ENCODE results near the gene SLC30A9.
A peak's percentile ranks its signal among the peaks of the same experiment; 100 is the strongest.

SLC30A9 gene

DNA sequence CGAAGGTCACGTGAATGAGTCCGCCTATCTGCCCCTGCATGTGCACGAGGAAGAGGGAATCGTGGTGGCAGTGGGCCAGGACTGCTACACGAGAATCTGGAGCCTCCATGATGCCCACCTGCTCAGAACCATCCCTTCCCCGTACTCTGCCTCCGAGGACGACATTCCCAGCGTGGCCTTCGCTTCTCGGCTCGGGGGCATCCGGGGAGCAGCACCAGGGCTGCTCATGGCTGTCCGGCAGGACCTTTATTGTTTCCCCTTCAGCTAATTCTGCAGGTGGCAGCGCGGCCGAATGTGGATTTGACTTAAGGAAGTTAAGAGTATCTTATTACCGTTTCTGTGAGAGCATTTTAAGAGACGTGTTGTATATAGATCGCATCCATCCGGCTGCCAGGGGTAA is 7.6 kb upstream of the SLC30A9 start:
- Mint-ChIP-seq H3K36me3 (no peaks in the 10 kb centered on the region), H3K9me3 (no peaks in the 10 kb centered on the region), H3K4me3 (no peak overlapping the region), H3K4me1 (no peaks in the 10 kb centered on the region), H3K27me3 (peaks cover 2% of the 10 kb centered on the region), H3K27ac (no peak overlapping the region)
- ATAC-seq (ENCODE audit: low read depth) (no peak), DNase-seq (ENCODE audit: low spot score in 2 of 2) (no peak)

DNA sequence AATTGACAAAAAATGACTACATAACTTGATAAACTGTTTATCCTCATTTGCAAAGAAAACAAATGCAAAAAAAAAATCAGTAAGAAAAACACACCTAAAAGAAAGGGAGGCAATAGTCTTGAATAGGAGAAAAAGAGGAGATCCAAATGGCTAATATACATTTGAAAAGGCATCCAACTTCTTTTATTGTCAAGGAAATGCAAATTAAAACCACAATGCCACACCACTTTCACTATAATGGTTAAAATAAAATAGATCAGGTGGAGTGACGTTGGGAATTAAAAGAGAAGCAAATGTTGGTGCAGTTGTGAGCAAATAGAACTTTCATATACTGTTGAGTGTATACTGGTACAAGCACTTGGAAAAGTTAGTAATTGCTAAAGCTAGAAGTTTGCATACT is 5.2 kb upstream of the SLC30A9 start:
- DNase-seq (ENCODE audit: low spot score in 2 of 2) (no peak), ATAC-seq (ENCODE audit: low read depth) (no peak)
- no peaks in the 10 kb centered on the region for H3K36me3 Mint-ChIP-seq
- peaks cover 4% of the 10 kb centered on the region for H3K4me1 Mint-ChIP-seq
- no peaks in the 10 kb centered on the region for H3K9me3 Mint-ChIP-seq
- no peak overlapping the region for H3K4me3 Mint-ChIP-seq
- H3K27me3 Mint-ChIP-seq: no peaks in the 10 kb centered on the region
- H3K27ac Mint-ChIP-seq: no peak overlapping the region

DNA sequence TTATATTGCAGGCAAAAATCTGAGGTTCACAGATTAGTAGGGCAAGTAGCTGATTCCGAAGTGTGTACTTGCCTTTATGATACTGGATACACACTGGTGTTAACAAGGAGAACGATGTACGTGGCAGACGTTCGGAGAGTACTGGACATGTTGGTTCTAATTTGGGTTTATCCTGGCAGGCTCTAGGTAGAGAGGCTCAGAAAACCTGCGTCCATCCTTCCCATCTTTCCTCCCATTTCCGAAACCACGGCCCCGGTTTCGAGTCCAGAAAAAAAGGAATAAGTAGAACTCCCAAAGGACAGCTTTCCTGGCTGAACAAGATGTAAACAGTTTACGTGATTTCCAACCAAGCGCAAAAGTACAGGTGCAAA is 351 bp upstream of the SLC30A9 start:
- DNase-seq (ENCODE audit: low spot score in 2 of 2) (no peak), ATAC-seq (ENCODE audit: low read depth) (peak; percentile 11)
- Mint-ChIP-seq H3K36me3 (no peaks in the 10 kb centered on the region), H3K4me3 (peak overlapping the region; percentile 98), H3K9me3 (no peaks in the 10 kb centered on the region), H3K27ac (peak overlapping the region; percentile 94), H3K27me3 (no peaks in the 10 kb centered on the region), H3K4me1 (peaks cover 4% of the 10 kb centered on the region)

DNA sequence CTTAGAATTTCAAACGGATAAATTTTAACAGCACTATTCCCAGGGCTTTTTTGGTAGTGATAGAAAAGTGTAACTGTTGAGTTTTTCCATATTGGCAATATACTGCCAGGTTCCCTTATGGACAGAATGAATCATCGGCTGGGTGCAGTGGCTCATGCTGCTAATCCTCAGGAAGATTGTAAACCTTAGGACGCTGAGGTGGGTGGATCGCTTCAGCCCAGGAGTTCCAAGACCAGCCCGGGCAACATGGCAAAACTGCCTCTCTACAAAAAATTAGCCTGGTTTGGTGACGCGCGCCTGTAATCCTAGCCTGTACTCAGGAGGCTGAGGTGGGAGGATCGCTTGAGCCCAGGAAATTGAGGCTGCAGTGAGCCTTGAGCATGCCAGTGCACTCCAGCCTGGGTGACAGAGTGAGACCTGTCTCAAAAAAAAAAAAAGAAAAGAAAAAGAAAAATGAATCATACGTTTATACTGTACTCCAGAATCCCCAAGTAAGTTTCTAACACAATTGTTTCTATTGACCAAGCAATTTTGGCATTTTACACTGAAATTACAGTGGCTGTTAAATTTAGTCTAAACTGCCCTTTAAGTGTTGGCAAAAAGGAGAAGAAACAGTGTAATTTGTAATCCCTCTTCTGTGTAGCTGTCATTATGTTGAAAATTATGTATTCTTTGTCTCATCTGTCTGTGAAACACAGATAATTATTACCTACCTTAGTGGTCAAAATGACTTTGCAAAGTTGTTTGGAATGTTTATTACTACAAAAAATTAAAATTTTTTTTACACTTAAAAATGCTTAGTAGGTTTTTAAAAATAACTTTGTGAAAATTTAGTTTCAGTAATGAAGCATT is 1.8 kb downstream of the SLC30A9 start:
- no peak for ATAC-seq (ENCODE audit: low read depth)
- Mint-ChIP-seq H3K4me1 (peaks cover 6% of the 10 kb centered on the region), H3K9me3 (no peaks in the 10 kb centered on the region), H3K27me3 (no peaks in the 10 kb centered on the region), H3K4me3 (no peak overlapping the region), H3K27ac (no peak overlapping the region), H3K36me3 (no peaks in the 10 kb centered on the region)
- no peak for DNase-seq (ENCODE audit: low spot score in 2 of 2)

DNA sequence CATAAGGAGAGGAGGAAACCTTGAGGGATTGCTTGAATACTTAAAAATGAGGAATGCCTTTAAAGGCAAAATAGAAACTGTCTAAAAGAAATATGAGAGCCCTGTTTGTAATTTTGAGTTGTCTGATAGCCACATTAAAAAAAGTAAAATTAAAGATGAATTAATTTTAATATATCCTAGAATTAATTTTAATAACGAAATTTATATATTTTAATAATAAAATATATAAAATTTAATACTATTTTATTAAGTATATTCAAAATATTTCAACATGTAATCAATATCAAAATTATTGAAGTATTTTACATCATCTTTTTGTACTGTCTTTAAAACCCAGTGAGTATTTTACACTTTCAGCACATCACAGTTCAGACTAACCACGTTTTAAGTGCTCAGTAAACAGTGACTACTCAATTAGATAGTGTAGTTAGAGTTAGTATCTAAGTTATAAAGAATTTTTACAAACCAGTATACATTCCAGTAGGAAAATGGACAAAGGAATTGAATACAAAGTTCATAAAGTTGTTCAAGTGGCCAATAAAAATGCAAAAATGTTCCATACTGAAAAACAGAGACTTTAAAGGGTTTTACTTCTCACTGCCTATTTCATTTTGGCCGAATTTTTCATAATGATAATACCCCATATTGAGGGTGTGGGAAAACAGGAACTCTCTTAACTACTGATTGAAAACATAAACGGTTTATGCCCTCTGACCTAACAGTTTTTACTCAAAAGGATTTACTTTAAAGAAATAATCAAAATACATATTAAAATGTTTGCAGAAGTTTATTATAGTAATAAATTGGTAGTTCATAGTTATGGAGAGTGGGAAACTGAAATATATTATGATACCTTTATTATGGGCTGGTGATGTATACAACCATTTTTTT is 2.9 kb downstream of the SLC30A9 start:
- Mint-ChIP-seq H3K4me3 (no peak overlapping the region), H3K4me1 (peaks cover 9% of the 10 kb centered on the region), H3K36me3 (peaks cover 3% of the 10 kb centered on the region), H3K9me3 (no peaks in the 10 kb centered on the region), H3K27ac (no peak overlapping the region), H3K27me3 (no peaks in the 10 kb centered on the region)
- no peak for DNase-seq (ENCODE audit: low spot score in 2 of 2)
- no peak for ATAC-seq (ENCODE audit: low read depth)

DNA sequence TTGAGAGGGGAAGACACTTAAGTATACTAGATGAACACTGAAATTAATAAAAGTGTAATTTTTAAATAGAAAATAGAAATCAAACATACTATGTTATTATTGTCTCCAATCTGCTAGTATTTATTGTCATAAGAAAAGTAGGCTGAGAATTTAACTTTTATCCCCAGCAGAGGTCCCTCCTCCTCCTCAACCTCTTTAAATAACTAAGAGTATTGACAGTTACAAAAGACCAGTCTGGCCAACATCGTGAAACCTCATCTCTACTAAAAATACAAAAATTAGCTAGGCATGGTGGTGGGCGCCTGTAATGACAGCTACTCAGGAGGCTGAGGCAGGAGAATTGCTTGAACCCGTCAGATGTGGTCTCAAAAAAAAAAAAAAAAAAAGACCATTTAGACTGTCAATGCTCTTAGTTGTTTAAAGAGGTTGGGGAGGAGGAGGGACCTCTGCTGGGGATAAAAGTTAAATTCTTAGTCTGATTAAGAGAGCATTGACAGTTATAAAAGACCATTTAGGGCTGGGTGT is 4.2 kb downstream of the SLC30A9 start:
- ATAC-seq (ENCODE audit: low read depth) (no peak), DNase-seq (ENCODE audit: low spot score in 2 of 2) (no peak)
- Mint-ChIP-seq H3K4me1 (peaks cover 8% of the 10 kb centered on the region), H3K27ac (no peak overlapping the region), H3K36me3 (peaks cover 3% of the 10 kb centered on the region), H3K9me3 (no peaks in the 10 kb centered on the region), H3K27me3 (no peaks in the 10 kb centered on the region), H3K4me3 (no peak overlapping the region)

DNA sequence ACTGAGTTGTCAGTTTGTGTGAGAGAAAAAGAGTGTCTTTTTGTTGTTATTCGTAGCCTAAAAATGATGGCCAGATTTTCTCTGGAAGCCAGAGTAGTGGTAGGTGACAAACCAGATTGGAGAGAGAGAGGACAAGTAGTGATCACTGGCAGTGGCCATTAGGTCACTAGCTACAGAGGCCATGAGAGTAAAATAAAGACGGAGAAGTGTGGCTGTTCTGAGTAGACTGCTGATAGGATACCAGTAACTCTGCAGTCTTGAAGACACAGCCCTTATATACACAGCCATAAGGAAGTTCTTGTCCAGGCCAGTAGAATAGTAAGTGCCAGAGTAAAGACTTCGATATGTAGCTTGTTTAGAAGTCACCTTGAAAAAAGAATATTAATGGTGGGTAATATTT is 7.7 kb downstream of the SLC30A9 start:
- peaks cover 8% of the 10 kb centered on the region for H3K4me1 Mint-ChIP-seq
- no peak overlapping the region for H3K4me3 Mint-ChIP-seq
- DNase-seq (ENCODE audit: low spot score in 2 of 2) (no peak), ATAC-seq (ENCODE audit: low read depth) (no peak)
- H3K27ac Mint-ChIP-seq: no peak overlapping the region
- H3K36me3 Mint-ChIP-seq: peaks cover 10% of the 10 kb centered on the region
- no peaks in the 10 kb centered on the region for H3K9me3 Mint-ChIP-seq
- H3K27me3 Mint-ChIP-seq: no peaks in the 10 kb centered on the region

DNA sequence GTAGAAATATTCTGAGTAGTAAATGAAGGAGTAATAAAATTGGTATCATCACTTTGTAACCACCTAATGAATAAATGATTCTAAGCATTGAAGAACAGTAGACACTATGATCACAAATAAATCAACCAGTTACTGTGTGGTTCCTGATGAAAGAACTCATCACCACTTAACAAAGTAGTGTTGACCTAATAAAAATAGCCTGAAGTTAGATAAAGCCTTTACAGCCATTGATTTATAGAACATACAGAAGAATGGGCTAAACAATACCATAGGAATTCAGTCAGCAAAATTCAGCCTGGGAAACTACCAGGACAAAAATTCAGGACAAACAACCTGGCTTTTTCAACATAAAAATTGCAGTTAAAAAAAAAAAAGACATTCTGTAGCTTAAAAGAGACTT is 9.0 kb downstream of the SLC30A9 start:
- H3K27ac Mint-ChIP-seq: no peak overlapping the region
- ATAC-seq (ENCODE audit: low read depth) (no peak), DNase-seq (ENCODE audit: low spot score in 2 of 2) (no peak)
- no peak overlapping the region for H3K4me3 Mint-ChIP-seq
- no peaks in the 10 kb centered on the region for H3K27me3 Mint-ChIP-seq
- no peaks in the 10 kb centered on the region for H3K9me3 Mint-ChIP-seq
- H3K4me1 Mint-ChIP-seq: peaks cover 9% of the 10 kb centered on the region
- H3K36me3 Mint-ChIP-seq: peaks cover 18% of the 10 kb centered on the region

DNA sequence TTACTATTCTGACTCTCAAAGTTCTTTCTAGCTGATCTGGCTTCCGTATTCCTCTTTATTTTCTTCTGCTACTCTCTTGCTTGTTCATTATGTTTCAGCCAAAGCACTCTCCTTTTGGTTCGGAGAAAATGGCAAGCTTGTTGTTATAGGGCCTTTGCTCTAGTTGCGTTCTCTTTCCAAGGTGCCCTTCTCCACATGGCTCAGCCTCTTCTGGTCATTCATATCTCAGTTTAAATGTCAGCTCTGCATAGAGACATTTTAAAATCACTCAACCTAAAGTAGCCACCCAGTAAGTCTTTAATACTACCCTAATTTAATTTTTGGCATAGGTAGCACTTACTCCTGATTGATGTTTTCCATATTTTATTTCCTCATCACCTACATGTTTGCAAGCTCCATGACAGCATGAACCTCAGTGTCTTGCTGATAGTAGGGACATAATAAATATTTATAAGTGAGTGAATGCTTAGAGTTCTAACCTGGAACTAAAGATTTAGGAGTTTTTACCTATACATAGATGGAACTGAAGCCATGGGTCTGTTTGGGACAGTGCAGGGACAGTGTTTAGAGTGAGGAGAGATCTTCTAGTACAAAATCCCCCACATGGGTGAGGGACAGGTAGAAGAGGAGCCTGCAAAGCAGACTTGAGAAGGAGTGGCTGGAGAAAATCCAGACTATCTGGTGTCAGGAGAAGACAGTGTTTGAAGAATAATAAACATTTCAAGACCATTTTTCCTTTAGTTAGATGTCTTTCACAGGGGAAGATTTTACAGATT is 17.9 kb downstream of the SLC30A9 start:
- Mint-ChIP-seq H3K9me3 (no peaks in the 10 kb centered on the region), H3K4me3 (no peak overlapping the region), H3K27ac (no peak overlapping the region), H3K4me1 (peaks cover 23% of the 10 kb centered on the region), H3K36me3 (peaks cover 41% of the 10 kb centered on the region), H3K27me3 (no peaks in the 10 kb centered on the region)
- DNase-seq (ENCODE audit: low spot score in 2 of 2): no peak
- no peak for ATAC-seq (ENCODE audit: low read depth)

DNA sequence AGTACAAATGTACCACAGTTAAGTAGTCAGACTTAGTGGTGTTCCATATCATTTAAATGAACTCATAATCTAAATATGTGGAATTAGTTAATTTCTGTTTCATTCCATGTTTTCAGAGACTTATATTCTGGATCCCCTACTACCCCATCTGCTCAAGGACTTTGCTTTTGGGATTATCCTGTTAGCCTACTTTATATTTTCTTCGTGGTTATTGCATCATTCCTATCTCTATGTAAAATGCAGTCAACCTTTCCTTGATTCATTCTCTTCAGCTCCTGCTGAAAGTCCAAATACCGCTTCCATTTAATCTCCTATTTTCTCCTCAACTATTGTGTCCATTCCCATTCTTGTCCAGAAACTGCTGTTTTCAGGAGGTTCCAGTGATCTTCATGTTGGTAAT is 25.1 kb downstream of the SLC30A9 start:
- no peak overlapping the region for H3K27ac Mint-ChIP-seq
- H3K4me1 Mint-ChIP-seq: peaks cover 19% of the 10 kb centered on the region
- no peak overlapping the region for H3K4me3 Mint-ChIP-seq
- DNase-seq (ENCODE audit: low spot score in 2 of 2): no peak
- H3K36me3 Mint-ChIP-seq: peaks cover 23% of the 10 kb centered on the region
- no peak for ATAC-seq (ENCODE audit: low read depth)
- H3K27me3 Mint-ChIP-seq: no peaks in the 10 kb centered on the region
- no peaks in the 10 kb centered on the region for H3K9me3 Mint-ChIP-seq

DNA sequence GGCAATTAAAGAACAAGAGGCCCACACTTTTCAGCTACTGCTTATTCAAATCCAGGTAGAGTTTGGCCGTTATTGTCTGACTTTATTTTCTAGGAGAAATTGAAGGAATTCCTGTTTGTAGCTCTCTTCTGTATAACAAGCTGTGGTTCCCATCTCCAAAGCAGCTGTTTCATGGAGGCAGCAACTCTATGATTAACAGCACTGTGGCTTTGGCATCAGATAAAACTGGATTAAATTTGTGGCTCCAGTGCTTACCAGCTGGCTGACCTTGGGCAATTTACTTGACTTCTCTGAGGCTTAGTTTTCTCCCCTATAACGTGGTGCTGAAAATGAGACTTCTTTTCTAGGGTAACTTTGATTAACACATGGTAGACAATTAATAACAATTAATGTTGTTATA is 28.1 kb downstream of the SLC30A9 start:
- DNase-seq (ENCODE audit: low spot score in 2 of 2) (no peak), ATAC-seq (ENCODE audit: low read depth) (no peak)
- Mint-ChIP-seq H3K27me3 (no peaks in the 10 kb centered on the region), H3K27ac (no peak overlapping the region), H3K9me3 (no peaks in the 10 kb centered on the region), H3K4me1 (peaks cover 14% of the 10 kb centered on the region), H3K36me3 (peaks cover 24% of the 10 kb centered on the region), H3K4me3 (no peak overlapping the region)

DNA sequence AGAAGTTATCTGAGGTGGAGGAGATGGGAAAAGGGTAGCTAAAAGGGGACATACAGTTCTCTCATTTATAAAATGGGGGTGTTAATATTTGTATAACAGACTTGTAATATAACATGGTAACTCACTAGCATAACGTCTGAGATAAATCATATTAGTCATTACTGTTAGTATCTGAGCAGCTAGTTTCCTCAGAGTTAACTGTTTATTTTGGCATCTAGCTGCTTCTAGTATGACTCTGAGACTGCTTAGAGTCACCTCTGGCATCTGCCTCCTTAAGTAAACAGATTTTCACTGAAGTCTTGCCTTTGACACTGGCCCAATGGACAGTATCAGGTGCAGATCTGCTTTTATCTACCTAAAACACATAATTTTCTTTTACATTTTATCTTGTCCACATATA is 58.1 kb downstream of the SLC30A9 start:
- peaks cover 41% of the 10 kb centered on the region for H3K36me3 Mint-ChIP-seq
- no peaks in the 10 kb centered on the region for H3K27me3 Mint-ChIP-seq
- H3K4me3 Mint-ChIP-seq: no peak overlapping the region
- ATAC-seq (ENCODE audit: low read depth) (no peak), DNase-seq (ENCODE audit: low spot score in 2 of 2) (no peak)
- no peaks in the 10 kb centered on the region for H3K4me1 Mint-ChIP-seq
- no peak overlapping the region for H3K27ac Mint-ChIP-seq
- H3K9me3 Mint-ChIP-seq: peaks cover 4% of the 10 kb centered on the region

DNA sequence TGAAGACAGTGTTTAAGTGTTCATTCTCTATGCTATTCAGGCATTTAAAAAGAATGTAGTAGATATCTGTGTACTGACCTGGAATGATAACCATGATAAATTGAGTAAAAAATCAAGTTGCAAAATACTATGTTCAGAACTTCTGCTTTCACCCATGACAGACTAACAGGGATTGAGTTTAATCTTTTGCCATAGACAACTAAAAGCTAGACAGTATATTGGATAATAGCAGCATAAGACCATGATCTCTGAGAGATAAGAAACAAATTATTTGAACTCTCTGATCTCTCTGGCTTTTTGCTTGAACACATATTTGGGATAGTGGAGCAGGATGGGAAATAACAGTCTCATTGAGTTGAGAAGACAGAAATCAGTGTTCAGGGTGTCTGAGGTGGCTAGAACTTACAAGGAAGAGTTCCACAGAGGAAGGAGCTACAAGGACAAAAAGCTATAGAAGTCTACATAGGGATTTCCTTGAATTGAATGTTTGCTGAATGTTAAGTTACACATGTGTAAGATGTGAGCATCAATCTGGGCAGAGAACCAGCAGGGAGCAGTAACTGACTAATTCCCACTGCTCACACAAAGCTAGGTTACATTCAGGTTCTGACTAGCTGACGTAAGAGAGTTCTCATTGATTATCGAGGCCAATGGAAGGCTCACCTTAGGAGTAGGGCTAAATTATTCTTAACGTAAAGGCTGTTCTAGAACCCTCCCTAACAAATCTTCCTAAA is 60.4 kb downstream of the SLC30A9 start:
- Mint-ChIP-seq H3K27ac (no peak overlapping the region), H3K27me3 (no peaks in the 10 kb centered on the region), H3K4me3 (no peak overlapping the region), H3K36me3 (peaks cover 36% of the 10 kb centered on the region), H3K4me1 (peaks cover under 1% of the 10 kb centered on the region), H3K9me3 (no peaks in the 10 kb centered on the region)
- ATAC-seq (ENCODE audit: low read depth) (no peak), DNase-seq (ENCODE audit: low spot score in 2 of 2) (no peak)

All from memory B cell (primary cell).